ENCODE results near the gene RANBP3L.

The RANBP3L gene

DNA sequence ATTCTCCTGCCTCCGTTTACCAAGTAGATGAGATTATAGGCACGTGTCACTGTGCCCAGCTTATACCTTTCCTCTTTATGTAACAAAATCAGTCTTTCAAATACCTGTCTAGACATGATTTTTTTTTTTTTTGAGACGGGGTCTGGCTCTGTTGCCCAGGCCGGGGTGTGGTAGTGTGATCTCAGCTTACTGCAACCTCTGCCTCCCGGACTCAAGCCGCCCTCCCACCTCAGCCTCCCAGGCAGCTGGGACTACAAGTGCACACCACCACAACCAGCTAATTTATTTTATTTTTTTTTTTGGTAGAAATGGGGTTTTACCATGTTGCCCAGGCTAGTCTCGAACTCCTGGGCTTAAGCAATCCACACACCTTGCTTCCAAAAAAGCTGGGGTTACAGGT lies 73.2 kb downstream of the RANBP3L start:
- no peaks in the 10 kb centered on the region for H3K9me3 ChIP-seq (ENCODE audit: severe bottlenecking)
- no peak for DNase-seq
- H3K27ac ChIP-seq: no peak overlapping the region
- no peak overlapping the region for H3K4me3 ChIP-seq (ENCODE audit: low read depth, low read length)
- H3K36me3 ChIP-seq: no peaks in the 10 kb centered on the region; the same call in 1 of the 2 replicates
- no peaks in the 10 kb centered on the region for H3K27me3 ChIP-seq (ENCODE audit: insufficient read depth, low read depth, severe bottlenecking)
- TF ChIP-seq, protein P1, sequence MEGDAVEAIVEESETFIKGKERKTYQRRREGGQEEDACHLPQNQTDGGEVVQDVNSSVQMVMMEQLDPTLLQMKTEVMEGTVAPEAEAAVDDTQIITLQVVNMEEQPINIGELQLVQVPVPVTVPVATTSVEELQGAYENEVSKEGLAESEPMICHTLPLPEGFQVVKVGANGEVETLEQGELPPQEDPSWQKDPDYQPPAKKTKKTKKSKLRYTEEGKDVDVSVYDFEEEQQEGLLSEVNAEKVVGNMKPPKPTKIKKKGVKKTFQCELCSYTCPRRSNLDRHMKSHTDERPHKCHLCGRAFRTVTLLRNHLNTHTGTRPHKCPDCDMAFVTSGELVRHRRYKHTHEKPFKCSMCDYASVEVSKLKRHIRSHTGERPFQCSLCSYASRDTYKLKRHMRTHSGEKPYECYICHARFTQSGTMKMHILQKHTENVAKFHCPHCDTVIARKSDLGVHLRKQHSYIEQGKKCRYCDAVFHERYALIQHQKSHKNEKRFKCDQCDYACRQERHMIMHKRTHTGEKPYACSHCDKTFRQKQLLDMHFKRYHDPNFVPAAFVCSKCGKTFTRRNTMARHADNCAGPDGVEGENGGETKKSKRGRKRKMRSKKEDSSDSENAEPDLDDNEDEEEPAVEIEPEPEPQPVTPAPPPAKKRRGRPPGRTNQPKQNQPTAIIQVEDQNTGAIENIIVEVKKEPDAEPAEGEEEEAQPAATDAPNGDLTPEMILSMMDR (IDR thresholded peaks at IDR 0.05; ENCODE audit: low read depth, low read length): no peak

DNA sequence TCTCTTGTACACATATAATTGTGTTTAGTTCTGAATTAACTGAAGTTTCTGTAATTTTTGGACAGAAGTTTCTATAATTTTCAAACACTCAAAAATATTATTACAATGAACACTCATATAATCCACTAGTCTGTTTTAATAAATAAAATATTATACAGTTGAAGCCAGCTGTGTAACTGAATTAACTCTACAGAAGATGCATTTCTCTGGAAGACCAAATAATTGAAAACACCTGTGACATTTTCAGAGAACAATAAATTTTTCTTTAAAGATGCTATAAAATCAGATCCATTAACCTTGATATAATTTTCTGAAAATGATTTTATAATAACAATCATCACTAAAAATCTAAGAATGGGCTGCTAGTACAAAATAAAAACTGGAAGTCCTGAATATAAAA lies 74.7 kb downstream of the RANBP3L start:
- no peak for DNase-seq
- Histone ChIP-seq H3K9me3 (ENCODE audit: severe bottlenecking) (no peaks in the 10 kb centered on the region), H3K4me3 (ENCODE audit: low read depth, low read length) (no peak overlapping the region), H3K27ac (no peak overlapping the region), H3K27me3 (ENCODE audit: insufficient read depth, low read depth, severe bottlenecking) (no peaks in the 10 kb centered on the region), H3K36me3 (no peaks in the 10 kb centered on the region; the same call in 1 of the 2 replicates)
- TF ChIP-seq, protein P1 (IDR thresholded peaks at IDR 0.05; ENCODE audit: low read depth, low read length): no peak

DNA sequence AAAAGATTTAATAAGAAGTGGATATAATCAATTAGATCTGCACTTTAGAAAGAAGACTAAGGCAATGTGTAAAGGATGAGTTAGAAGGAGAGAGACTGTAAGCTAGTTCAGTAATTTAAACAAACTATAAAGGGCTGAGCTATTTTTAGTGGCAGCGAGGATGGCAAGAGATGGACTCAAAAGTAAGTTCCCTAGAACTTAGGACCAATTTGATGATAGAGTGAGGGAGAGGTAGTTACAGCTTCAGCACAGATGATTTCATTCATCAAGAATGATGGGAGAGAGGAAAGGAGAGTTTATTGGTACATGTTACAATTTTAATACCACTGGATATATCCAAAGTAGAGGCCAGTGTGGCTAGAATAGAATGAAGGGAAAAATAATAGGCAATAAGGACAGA lies 79.1 kb downstream of the RANBP3L start:
- no peak for DNase-seq
- H3K27me3 ChIP-seq (ENCODE audit: insufficient read depth, low read depth, severe bottlenecking): no peaks in the 10 kb centered on the region
- no peak overlapping the region for H3K27ac ChIP-seq
- H3K4me3 ChIP-seq (ENCODE audit: low read depth, low read length): no peak overlapping the region
- TF ChIP-seq, protein P1 (IDR thresholded peaks at IDR 0.05; ENCODE audit: low read depth, low read length): no peak
- H3K9me3 ChIP-seq (ENCODE audit: severe bottlenecking): no peaks in the 10 kb centered on the region
- no peaks in the 10 kb centered on the region; the same call in 1 of the 2 replicates for H3K36me3 ChIP-seq

DNA sequence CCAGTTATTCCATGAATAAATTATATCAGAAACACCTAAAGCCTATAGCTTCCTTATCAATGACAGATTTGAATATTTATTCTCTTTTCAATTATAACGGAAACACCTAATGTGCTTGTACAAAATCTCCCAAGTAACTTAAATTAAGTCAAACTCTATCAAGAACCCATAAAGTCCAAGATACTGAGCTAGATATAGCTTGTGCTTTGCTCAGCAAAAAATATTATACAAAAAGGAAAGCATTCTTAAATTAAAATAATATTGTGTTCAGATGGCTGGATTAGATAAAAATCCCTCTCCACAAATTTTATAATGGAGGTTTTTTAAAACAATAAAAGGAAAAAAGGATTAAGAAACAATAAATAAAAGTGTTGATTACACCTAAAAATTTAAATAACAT lies 83.7 kb downstream of the RANBP3L start:
- Histone ChIP-seq H3K36me3 (no peaks in the 10 kb centered on the region; the same call in 1 of the 2 replicates), H3K27ac (no peak overlapping the region), H3K4me3 (ENCODE audit: low read depth, low read length) (no peak overlapping the region), H3K27me3 (ENCODE audit: insufficient read depth, low read depth, severe bottlenecking) (no peaks in the 10 kb centered on the region), H3K9me3 (ENCODE audit: severe bottlenecking) (no peaks in the 10 kb centered on the region)
- DNase-seq: no peak
- TF ChIP-seq, protein P1 (IDR thresholded peaks at IDR 0.05; ENCODE audit: low read depth, low read length): no peak

DNA sequence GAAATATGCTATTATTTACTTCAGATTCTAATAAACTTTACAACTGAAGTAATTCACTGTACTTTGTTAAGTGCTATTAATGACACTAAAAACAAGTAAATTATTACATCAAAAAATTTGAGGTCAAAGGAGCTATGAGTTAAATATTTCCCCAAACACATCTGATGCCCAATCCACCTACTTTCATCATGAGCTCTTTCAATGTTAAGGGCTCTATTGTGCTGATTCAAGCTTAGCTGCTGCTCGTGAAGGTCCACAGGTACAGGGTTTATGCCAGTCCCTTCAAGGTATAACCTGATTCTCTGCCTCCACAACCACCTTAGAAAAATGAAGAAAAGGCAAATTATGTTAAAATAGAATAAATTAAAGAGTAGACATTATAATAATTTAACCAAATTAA lies 84.1 kb downstream of the RANBP3L start:
- H3K27ac ChIP-seq: no peak overlapping the region
- no peak overlapping the region for H3K4me3 ChIP-seq (ENCODE audit: low read depth, low read length)
- no peaks in the 10 kb centered on the region for H3K27me3 ChIP-seq (ENCODE audit: insufficient read depth, low read depth, severe bottlenecking)
- TF ChIP-seq, protein P1 (IDR thresholded peaks at IDR 0.05; ENCODE audit: low read depth, low read length): no peak
- no peaks in the 10 kb centered on the region; the same call in none of the 2 replicates for H3K36me3 ChIP-seq
- no peaks in the 10 kb centered on the region for H3K9me3 ChIP-seq (ENCODE audit: severe bottlenecking)
- DNase-seq: no peak

DNA sequence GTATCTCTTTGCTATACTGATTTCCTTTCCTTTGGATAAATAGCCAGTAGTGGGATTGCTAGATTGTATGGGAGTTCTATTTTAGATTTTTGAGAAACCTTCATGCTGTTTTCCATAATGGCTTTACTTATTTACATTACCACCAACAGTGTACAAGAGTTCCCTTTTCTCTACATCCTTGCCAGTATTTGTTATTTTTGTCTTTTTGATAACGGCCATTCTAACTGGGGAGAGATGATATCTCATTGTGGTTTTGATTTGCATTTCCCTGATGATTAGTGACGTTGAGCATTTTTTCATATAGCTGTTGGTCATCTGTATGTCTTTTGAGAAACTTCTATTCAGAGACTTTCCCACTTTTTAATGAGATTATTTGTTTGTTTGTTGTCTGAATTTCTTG lies 85.8 kb downstream of the RANBP3L start:
- Histone ChIP-seq H3K4me3 (ENCODE audit: low read depth, low read length) (no peak overlapping the region), H3K36me3 (no peaks in the 10 kb centered on the region; the same call in none of the 2 replicates), H3K27ac (no peak overlapping the region), H3K27me3 (ENCODE audit: insufficient read depth, low read depth, severe bottlenecking) (no peaks in the 10 kb centered on the region), H3K9me3 (ENCODE audit: severe bottlenecking) (no peaks in the 10 kb centered on the region)
- TF ChIP-seq, protein P1 (IDR thresholded peaks at IDR 0.05; ENCODE audit: low read depth, low read length): no peak
- DNase-seq: no peak

All from WERI-Rb-1 (cell line).